Calu3 (cell line): Measurements from ENCODE around the gene DNAAF1. TPM values are rescaled to one million over a fixed set of nuclear protein-coding genes. Genes with fewer than 3 reads are reported as not detected.

Source experiments
- BruUV-seq: library from RNA; stranded (reverse); fragments of 400-500 nt; replicated peaks from 2 replicates; lab custom pipeline; 2021; lab: Mats Ljungman, UMichigan
- CTCF ChIA-PET: fragments of 300-600 bp; sonication (Branson Sonifier 250); formaldehyde crosslinking; loops from one replicate; lab custom pipeline; 2022; ENCODE audit warnings: antibody characterized with exemption; lab: Charles Lee
- DNase-seq: peaks from one replicate; pipeline ENCODE4 v3.0.0; 2022
- H3K27ac Mint-ChIP-seq: one replicate; pipeline ENCODE4 v1.8.0; 2022; ENCODE audit warnings: mixed read lengths; ENCODE audit not compliant: unreplicated experiment
- H3K27me3 Mint-ChIP-seq: one replicate; pipeline ENCODE4 v1.8.0; 2022; ENCODE audit warnings: mixed read lengths; ENCODE audit not compliant: unreplicated experiment
- H3K36me3 Mint-ChIP-seq: one replicate; pipeline ENCODE4 v1.8.0; 2022; ENCODE audit warnings: mild to moderate bottlenecking, moderate library complexity, mixed read lengths; ENCODE audit not compliant: insufficient read depth, unreplicated experiment
- H3K4me1 Mint-ChIP-seq: one replicate; pipeline ENCODE4 v1.8.0; 2022; ENCODE audit warnings: mild to moderate bottlenecking, low read depth, mixed read lengths; ENCODE audit not compliant: unreplicated experiment
- H3K4me3 Mint-ChIP-seq: one replicate; pipeline ENCODE4 v1.8.0; 2022; ENCODE audit warnings: mild to moderate bottlenecking, low read depth, moderate library complexity, mixed read lengths; ENCODE audit not compliant: unreplicated experiment
- H3K9me3 Mint-ChIP-seq: one replicate; pipeline ENCODE4 v1.8.0; 2022; ENCODE audit warnings: low read depth, mixed read lengths; ENCODE audit not compliant: unreplicated experiment
- intact Hi-C: fragments of 100-400 bp; cut with micrococcal nuclease; formaldehyde crosslinking; loops from one replicate; pipeline ENCODE4 v1.10.0; 2022; ENCODE audit not compliant: unreplicated experiment
- total RNA-seq: library from RNA; stranded (reverse); gene quantifications from 2 replicates; pipeline ENCODE4 v1.2.3, GENCODE V29; 2022
- TF ChIP-seq, protein P1 (sequence below): fragments of 200-600 bp; IDR thresholded peaks from one replicate; pipeline ENCODE4 v1.8.0; 2022; ENCODE audit warnings: antibody characterized with exemption; ENCODE audit not compliant: unreplicated experiment

The DNAAF1 gene
- total RNA-seq, 1 experiment from 2014 or later: not detected

DNA sequence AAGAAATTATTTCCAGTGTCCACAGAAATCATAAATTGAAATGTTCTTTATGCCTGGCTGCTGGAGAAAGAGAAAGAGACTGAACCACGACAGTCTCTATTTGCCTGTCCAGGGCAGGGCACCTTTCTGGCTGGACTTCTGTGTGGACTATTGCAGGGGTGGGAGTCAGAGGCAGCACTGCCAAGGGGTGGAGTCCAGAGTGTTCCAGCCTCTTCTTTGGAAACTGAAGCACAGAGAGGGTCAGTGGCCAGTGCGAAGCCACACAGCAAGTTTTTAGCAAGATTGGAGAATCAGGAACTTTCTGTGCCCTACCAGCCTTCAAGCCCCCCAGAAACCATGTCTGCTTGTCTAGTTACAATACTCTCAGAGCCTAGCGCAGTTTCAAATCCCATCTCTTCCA is 79.4 kb downstream of the DNAAF1 start:
- Mint-ChIP-seq H3K27me3 (peaks cover 28% of the 10 kb centered on the region), H3K27ac (no peak overlapping the region), H3K4me1 (peaks cover 9% of the 10 kb centered on the region), H3K9me3 (no peaks in the 10 kb centered on the region), H3K4me3 (no peak overlapping the region), H3K36me3 (no peaks in the 10 kb centered on the region)
- CTCF ChIA-PET: no interaction called here
- TF ChIP-seq, protein P1, sequence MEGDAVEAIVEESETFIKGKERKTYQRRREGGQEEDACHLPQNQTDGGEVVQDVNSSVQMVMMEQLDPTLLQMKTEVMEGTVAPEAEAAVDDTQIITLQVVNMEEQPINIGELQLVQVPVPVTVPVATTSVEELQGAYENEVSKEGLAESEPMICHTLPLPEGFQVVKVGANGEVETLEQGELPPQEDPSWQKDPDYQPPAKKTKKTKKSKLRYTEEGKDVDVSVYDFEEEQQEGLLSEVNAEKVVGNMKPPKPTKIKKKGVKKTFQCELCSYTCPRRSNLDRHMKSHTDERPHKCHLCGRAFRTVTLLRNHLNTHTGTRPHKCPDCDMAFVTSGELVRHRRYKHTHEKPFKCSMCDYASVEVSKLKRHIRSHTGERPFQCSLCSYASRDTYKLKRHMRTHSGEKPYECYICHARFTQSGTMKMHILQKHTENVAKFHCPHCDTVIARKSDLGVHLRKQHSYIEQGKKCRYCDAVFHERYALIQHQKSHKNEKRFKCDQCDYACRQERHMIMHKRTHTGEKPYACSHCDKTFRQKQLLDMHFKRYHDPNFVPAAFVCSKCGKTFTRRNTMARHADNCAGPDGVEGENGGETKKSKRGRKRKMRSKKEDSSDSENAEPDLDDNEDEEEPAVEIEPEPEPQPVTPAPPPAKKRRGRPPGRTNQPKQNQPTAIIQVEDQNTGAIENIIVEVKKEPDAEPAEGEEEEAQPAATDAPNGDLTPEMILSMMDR: no peak
- intact Hi-C loops: no loop called here
- no TSS peak for BruUV-seq
- no peak for DNase-seq

DNA sequence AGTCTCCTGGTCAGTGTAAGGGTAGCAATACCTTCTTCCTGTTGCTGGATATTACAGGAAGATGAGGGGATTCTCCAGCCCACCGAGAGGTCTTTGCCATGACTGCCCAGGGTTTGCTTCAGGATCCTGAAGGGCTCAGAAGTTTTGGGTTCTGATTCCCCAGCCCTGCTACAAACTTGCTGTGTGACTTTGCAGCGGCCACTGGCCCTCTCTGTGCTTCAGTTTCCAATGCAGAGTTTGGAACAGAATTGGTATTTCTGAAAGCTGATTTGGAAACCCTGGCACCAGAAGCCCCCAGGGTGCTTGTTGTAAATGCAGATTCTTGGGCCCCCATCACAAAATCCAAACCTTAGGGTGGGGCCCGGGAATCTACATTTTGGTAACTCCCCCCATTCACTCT is 80.0 kb downstream of the DNAAF1 start:
- CTCF ChIA-PET: no interaction called here
- Mint-ChIP-seq H3K4me1 (peaks cover 9% of the 10 kb centered on the region), H3K27ac (no peak overlapping the region), H3K36me3 (no peaks in the 10 kb centered on the region), H3K9me3 (no peaks in the 10 kb centered on the region), H3K4me3 (no peak overlapping the region), H3K27me3 (peaks cover 27% of the 10 kb centered on the region)
- no TSS peak for BruUV-seq
- TF ChIP-seq, protein P1: no peak
- intact Hi-C loops: no loop called here
- DNase-seq: no peak

DNA sequence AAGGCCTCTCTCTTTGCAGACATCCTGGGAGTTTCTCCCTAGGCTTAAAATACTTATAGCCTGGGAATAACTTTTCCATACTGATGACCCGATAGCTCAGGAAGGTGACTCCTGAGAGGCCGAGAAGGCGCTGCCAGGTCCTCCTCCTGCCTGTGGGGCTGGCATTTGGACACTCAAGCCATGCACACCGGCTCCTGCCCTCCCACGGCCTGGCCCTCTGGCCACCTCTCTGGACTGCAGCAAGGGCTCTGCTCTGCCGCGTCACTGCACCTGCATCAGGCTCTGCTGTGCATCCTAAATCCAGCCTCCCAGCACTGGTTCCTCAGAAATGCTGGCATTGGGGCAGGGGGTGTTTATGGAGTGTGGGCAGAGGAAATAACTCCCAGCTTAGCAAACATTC is 80.5 kb downstream of the DNAAF1 start:
- Mint-ChIP-seq H3K36me3 (no peaks in the 10 kb centered on the region), H3K4me3 (no peak overlapping the region), H3K9me3 (no peaks in the 10 kb centered on the region), H3K27ac (no peak overlapping the region), H3K27me3 (peaks cover 25% of the 10 kb centered on the region), H3K4me1 (peaks cover 9% of the 10 kb centered on the region)
- TF ChIP-seq, protein P1: no peak
- CTCF ChIA-PET: no interaction called here
- no TSS peak for BruUV-seq
- DNase-seq: no peak
- intact Hi-C loops: no loop called here

DNA sequence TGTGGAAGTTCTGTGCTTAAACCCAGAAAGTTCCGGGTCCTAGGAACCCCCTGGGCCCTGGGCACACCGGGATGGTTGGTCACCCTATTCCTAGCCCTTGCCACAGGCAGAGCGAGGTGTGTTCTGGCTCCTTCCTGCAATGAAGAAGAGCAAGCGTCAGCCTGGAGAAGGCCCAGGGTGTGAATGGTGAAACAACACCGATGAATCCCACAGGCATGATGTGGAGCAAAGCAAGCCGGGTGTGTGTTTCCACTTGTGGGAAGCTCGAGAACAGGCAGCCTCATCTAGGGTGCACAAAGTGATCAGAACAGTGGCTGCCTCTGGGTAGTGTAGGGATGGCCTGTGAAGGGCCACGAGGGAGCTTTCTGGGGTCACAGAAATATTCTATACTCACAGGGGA is 80.9 kb downstream of the DNAAF1 start:
- no peaks in the 10 kb centered on the region for H3K36me3 Mint-ChIP-seq
- peaks cover 9% of the 10 kb centered on the region for H3K4me1 Mint-ChIP-seq
- DNase-seq: no peak
- no peaks in the 10 kb centered on the region for H3K9me3 Mint-ChIP-seq
- TF ChIP-seq, protein P1: no peak
- CTCF ChIA-PET: no interaction called here
- no TSS peak for BruUV-seq
- H3K27ac Mint-ChIP-seq: no peak overlapping the region
- H3K27me3 Mint-ChIP-seq: peaks cover 25% of the 10 kb centered on the region
- intact Hi-C loops: no loop called here
- no peak overlapping the region for H3K4me3 Mint-ChIP-seq

Other genes starting within 250 kb of the DNAAF1 start
- gene MLYCD, start 246.2 kb upstream of the DNAAF1 start, total RNA-seq: 10.3 and 11.0 TPM in 2 replicates
- gene OSGIN1, start 192.1 kb upstream of the DNAAF1 start, total RNA-seq: 13.9 and 15.6 TPM in 2 replicates
- 0.28 and 1.2 TPM in 2 replicates for gene NECAB2, start 177.1 kb upstream of the DNAAF1 start, total RNA-seq
- gene SLC38A8, start 102.5 kb upstream of the DNAAF1 start, total RNA-seq: not detected in 2 replicates
- 116 and 130 TPM in 2 replicates for gene MBTPS1, start 28.4 kb upstream of the DNAAF1 start, total RNA-seq
- 20.8 and 23.0 TPM in 2 replicates for gene HSDL1, start 131 bp upstream of the DNAAF1 start, total RNA-seq
- 77.4 and 78.5 TPM in 2 replicates for gene TAF1C, start 41.7 kb downstream of the DNAAF1 start, total RNA-seq
- not detected in 2 replicates for gene ADAD2, start 45.8 kb downstream of the DNAAF1 start, total RNA-seq
- gene KCNG4, start 94.7 kb downstream of the DNAAF1 start, total RNA-seq: not detected in 2 replicates
- 0.47 TPM in 1 of 2 replicates, not detected in the other for gene WFDC1, start 149.6 kb downstream of the DNAAF1 start, total RNA-seq
- gene ATP2C2, start 223.2 kb downstream of the DNAAF1 start, total RNA-seq: 30.5 and 33.9 TPM in 2 replicates